ENCODE measurements around the gene ADAMTS17.

ADAMTS17 gene

DNA sequence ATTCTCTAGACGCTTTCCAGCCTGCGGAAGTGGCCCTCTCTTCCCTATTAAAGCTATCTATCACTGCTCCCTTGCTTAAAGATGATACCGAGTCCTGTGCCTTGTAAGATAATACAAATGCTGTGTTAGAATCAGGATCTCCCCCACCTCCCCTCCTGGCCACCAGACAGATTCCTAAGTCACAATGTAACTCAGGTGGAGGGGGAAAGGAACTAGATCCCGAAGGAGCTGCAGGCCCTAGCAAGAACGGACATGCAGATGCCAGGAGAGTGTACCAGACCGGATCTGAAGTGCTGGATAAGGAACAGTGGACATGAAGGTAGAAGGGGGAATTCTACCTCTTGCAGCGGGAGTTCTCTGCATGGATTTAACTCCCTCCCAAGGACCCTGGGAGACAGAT is 377.8 kb downstream of the ADAMTS17 start:
- Mint-ChIP-seq H3K4me3 (no peak overlapping the region), H3K36me3 (ENCODE audit: insufficient read depth) (no peaks in the 10 kb centered on the region), H3K27me3 (peaks cover 21% of the 10 kb centered on the region), H3K4me1 (no peaks in the 10 kb centered on the region), H3K27ac (ENCODE audit: low read depth) (no peak overlapping the region), H3K9me3 (no peaks in the 10 kb centered on the region)
- DNase-seq (ENCODE audit: low spot score in 2 of 2) (no peak), ATAC-seq (replicated peaks; ENCODE audit: extremely low read depth, poor library complexity, severe bottlenecking) (no peak)

DNA sequence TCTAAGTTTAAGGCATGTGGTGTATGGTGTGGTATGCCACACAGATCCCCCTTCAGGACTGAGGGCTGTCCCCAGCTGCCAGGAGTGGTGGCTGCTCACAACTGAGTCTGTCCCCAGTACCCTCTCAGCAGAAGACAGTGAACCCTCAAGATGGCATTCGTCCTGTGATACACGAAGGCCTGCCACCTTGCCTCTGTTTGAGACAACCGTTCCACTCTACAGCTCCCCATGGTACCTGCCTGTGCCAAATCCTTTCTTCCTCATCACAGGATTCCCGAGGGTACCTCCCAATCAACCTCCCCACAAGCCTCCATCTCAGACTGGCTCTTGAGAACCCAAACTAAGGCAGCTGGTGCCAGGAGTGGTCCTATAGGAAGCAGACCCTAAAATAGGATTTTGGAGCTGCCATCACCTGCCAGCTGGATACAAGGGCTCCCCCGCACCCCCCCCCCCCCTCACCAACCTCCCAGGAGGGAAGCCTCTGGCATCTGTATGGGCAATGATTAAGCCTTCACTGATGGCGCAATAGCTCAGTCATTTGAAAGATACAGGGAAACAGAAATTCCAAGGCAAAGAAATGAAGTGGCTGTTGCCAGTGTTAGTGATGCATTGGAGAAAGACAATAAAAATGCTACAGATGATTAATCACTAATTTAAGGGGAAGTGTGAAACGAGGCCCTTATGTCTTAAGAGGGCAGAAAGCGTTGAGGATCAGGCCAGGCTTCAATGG is 378.5 kb downstream of the ADAMTS17 start:
- DNase-seq (ENCODE audit: low spot score in 2 of 2), result no peak
- Mint-ChIP-seq H3K4me3 (no peak overlapping the region), H3K27ac (ENCODE audit: low read depth) (no peak overlapping the region), H3K4me1 (no peaks in the 10 kb centered on the region), H3K36me3 (ENCODE audit: insufficient read depth) (no peaks in the 10 kb centered on the region), H3K9me3 (no peaks in the 10 kb centered on the region), H3K27me3 (peaks cover 26% of the 10 kb centered on the region)
- ATAC-seq (replicated peaks; ENCODE audit: extremely low read depth, poor library complexity, severe bottlenecking), result no peak

GRCh38 chr15:99962006-99962561 is 379.7 kb downstream of the ADAMTS17 start:
- Mint-ChIP-seq H3K4me3 (no peak overlapping the region), H3K27me3 (peaks cover 38% of the 10 kb centered on the region), H3K4me1 (no peaks in the 10 kb centered on the region), H3K36me3 (ENCODE audit: insufficient read depth) (no peaks in the 10 kb centered on the region), H3K27ac (ENCODE audit: low read depth) (no peak overlapping the region), H3K9me3 (no peaks in the 10 kb centered on the region)
- ATAC-seq (replicated peaks; ENCODE audit: extremely low read depth, poor library complexity, severe bottlenecking) (no peak), DNase-seq (ENCODE audit: low spot score in 2 of 2) (no peak)

DNA sequence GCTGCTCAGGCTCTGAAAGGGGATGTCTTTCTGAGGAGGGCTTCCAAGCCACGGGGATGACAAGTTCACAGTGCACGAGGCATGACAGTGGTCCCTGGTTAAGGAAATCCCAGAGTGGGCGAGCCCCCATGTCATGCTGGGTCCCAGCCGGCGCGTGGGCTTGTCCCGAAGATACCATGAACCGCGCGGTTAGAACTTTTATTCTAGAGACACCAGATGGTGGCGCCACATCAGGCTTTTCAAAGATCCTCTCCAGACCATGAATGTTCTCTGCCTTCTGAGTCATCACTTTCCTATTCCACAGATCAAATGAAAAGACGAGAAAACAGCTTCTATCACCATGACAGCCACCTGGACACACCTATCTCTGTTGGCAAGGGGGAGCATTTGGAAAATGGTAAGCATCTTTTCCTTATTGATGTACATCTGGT is 380.7 kb downstream of the ADAMTS17 start:
- Mint-ChIP-seq H3K27ac (ENCODE audit: low read depth) (no peak overlapping the region), H3K36me3 (ENCODE audit: insufficient read depth) (peaks cover 3% of the 10 kb centered on the region), H3K4me3 (no peak overlapping the region), H3K4me1 (no peaks in the 10 kb centered on the region), H3K27me3 (peaks cover 48% of the 10 kb centered on the region), H3K9me3 (no peaks in the 10 kb centered on the region)
- no peak for ATAC-seq (replicated peaks; ENCODE audit: extremely low read depth, poor library complexity, severe bottlenecking)
- no peak for DNase-seq (ENCODE audit: low spot score in 2 of 2)

DNA sequence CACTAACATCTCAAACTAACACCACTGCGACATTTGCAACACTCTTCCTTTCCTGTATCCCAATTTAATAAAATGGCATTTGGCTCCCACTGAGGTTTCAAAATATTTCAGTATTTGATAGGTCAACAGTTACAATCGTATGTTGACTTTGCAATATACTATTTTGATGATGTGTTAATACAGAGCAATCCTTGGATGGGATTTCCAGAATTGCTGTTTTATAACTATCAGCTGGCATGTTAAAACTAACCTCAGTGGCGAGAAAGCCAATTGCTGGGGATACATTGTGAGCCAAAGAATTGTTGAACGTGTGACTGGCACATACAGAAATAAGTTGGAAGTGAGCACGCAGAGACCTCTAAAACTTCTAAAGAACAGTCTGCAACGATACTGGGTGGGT is 382.4 kb downstream of the ADAMTS17 start:
- H3K4me1 Mint-ChIP-seq, result no peaks in the 10 kb centered on the region
- ATAC-seq (replicated peaks; ENCODE audit: extremely low read depth, poor library complexity, severe bottlenecking), result no peak
- H3K9me3 Mint-ChIP-seq, result no peaks in the 10 kb centered on the region
- H3K27ac Mint-ChIP-seq (ENCODE audit: low read depth), result no peak overlapping the region
- no peak overlapping the region for H3K4me3 Mint-ChIP-seq
- DNase-seq (ENCODE audit: low spot score in 2 of 2), result no peak
- peaks cover 55% of the 10 kb centered on the region for H3K27me3 Mint-ChIP-seq
- H3K36me3 Mint-ChIP-seq (ENCODE audit: insufficient read depth), result peaks cover 3% of the 10 kb centered on the region

DNA sequence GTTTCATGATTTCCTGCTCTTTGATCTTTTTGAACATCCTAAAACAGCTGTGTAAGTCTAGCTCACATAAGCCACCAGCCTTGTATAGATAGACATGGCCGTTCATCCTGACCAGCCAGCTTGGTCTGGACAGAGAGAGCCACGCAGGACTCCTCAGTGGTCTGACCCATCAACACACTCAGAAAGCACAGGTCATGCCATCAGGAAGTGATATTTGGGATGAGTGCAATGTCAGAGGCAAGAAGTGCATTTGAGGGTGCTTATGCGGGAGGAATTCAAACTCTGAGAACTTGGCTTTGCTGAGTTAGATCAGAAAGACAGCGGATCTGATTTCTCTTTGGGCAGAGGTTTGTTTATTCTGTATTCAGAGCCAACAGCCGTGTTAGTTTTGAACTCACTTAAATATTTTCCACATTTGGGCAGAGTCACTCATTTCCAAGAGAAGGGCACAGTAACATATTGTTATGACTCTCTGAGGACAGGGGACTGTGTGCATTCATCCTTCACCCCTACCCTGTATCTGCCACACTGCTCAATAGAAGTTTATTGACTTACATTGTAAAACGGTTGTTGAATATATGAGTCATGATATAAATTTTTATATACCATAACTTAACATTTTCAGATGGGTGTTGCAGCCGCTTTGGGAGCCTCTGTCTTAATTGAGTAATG is 383.2 kb downstream of the ADAMTS17 start:
- DNase-seq (ENCODE audit: low spot score in 2 of 2) (no peak), ATAC-seq (replicated peaks; ENCODE audit: extremely low read depth, poor library complexity, severe bottlenecking) (no peak)
- no peaks in the 10 kb centered on the region for H3K4me1 Mint-ChIP-seq
- H3K36me3 Mint-ChIP-seq (ENCODE audit: insufficient read depth), result peaks cover 3% of the 10 kb centered on the region
- H3K9me3 Mint-ChIP-seq, result no peaks in the 10 kb centered on the region
- no peak overlapping the region for H3K4me3 Mint-ChIP-seq
- peaks cover 63% of the 10 kb centered on the region for H3K27me3 Mint-ChIP-seq
- H3K27ac Mint-ChIP-seq (ENCODE audit: low read depth), result no peak overlapping the region

DNA sequence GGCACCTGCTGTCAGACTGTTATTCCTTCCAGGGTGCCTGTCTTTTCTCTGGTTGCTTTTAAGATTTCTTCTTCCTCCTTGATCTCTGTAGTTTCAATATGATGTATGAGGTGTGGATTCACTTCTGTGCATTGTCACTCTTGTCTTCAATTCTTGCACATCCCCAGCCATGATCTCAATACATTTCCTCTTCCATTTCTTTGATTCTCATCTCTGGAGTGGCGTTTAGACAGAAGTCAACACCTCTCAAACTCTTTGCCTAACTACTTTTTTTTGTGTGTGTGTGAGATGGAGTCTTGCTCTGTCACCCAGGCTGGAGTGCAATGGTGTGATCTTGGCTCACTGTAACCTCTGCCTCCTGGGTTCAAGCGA is 384.1 kb downstream of the ADAMTS17 start:
- no peak for DNase-seq (ENCODE audit: low spot score in 2 of 2)
- no peaks in the 10 kb centered on the region for H3K9me3 Mint-ChIP-seq
- peaks cover 72% of the 10 kb centered on the region for H3K27me3 Mint-ChIP-seq
- no peak overlapping the region for H3K27ac Mint-ChIP-seq (ENCODE audit: low read depth)
- no peak overlapping the region for H3K4me3 Mint-ChIP-seq
- ATAC-seq (replicated peaks; ENCODE audit: extremely low read depth, poor library complexity, severe bottlenecking), result no peak
- peaks cover 3% of the 10 kb centered on the region for H3K36me3 Mint-ChIP-seq (ENCODE audit: insufficient read depth)
- H3K4me1 Mint-ChIP-seq, result no peaks in the 10 kb centered on the region

- DNase-seq (ENCODE audit: low spot score in 2 of 2) (no peak), ATAC-seq (replicated peaks; ENCODE audit: extremely low read depth, poor library complexity, severe bottlenecking) (no peak)
- Mint-ChIP-seq H3K4me3 (no peak overlapping the region), H3K36me3 (ENCODE audit: insufficient read depth) (peaks cover 3% of the 10 kb centered on the region), H3K27me3 (peaks cover 75% of the 10 kb centered on the region), H3K4me1 (no peaks in the 10 kb centered on the region), H3K9me3 (no peaks in the 10 kb centered on the region), H3K27ac (ENCODE audit: low read depth) (no peak overlapping the region)
These were observed 384.7 kb downstream of the ADAMTS17 start for GRCh38 chr15:99956820-99957641.

DNA sequence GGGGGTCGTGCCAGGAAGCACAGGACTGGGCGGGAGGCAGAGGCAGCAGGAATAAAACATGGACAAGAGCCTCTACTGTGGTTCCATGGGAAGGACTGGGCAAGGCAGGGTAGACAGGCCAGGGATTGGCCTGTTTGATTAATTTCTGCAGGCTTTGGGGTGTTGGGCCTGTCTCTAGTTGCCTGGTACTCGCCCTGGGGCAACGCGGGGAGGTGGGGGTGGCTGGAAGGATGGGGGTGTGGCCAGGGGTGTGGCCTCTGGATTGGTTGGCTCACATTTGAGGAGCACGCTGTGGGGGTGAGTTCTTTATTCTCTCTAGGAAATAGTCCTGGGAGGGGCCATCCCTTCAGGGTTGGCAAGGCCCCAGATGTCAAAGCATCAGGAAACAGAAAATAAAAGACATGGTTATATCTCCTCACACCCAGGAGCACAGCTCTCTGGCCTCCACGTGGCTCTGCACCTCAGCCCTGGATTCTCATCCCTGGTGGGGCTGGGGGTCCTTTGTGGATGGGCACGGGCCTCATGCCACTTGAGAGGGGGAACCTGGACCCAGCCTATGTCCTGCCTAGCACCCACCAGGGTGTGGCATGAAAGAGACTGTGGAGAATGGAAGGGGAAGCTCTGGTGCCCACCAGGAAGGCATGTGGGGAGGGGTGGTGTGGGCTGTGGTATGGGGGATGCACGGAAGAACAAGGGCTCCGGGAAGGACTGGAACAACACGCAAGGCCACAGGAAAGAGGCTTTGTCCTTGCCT is 385.6 kb downstream of the ADAMTS17 start:
- Mint-ChIP-seq H3K27me3 (peaks cover 78% of the 10 kb centered on the region), H3K4me3 (no peak overlapping the region), H3K27ac (ENCODE audit: low read depth) (no peak overlapping the region), H3K36me3 (ENCODE audit: insufficient read depth) (peaks cover 3% of the 10 kb centered on the region), H3K4me1 (no peaks in the 10 kb centered on the region), H3K9me3 (no peaks in the 10 kb centered on the region)
- ATAC-seq (replicated peaks; ENCODE audit: extremely low read depth, poor library complexity, severe bottlenecking) (no peak), DNase-seq (ENCODE audit: low spot score in 2 of 2) (no peak)

GRCh38 chr15:99955532-99955931 is 386.2 kb downstream of the ADAMTS17 start:
- no peaks in the 10 kb centered on the region for H3K9me3 Mint-ChIP-seq
- no peaks in the 10 kb centered on the region for H3K4me1 Mint-ChIP-seq
- H3K4me3 Mint-ChIP-seq, result no peak overlapping the region
- H3K27ac Mint-ChIP-seq (ENCODE audit: low read depth), result no peak overlapping the region
- DNase-seq (ENCODE audit: low spot score in 2 of 2), result no peak
- H3K27me3 Mint-ChIP-seq, result peaks cover 84% of the 10 kb centered on the region
- no peak for ATAC-seq (replicated peaks; ENCODE audit: extremely low read depth, poor library complexity, severe bottlenecking)
- H3K36me3 Mint-ChIP-seq (ENCODE audit: insufficient read depth), result peaks cover 3% of the 10 kb centered on the region

- no peak for ATAC-seq (replicated peaks; ENCODE audit: extremely low read depth, poor library complexity, severe bottlenecking)
- H3K9me3 Mint-ChIP-seq, result no peaks in the 10 kb centered on the region
- no peak for DNase-seq (ENCODE audit: low spot score in 2 of 2)
These were observed 386.6 kb downstream of the ADAMTS17 start for GRCh38 chr15:99955181-99955525.

More at GRCh38 chr15:99955181-99955525, 386.6 kb downstream of the ADAMTS17 start:
- Mint-ChIP-seq H3K36me3 (ENCODE audit: insufficient read depth) (peaks cover 3% of the 10 kb centered on the region), H3K4me1 (no peaks in the 10 kb centered on the region), H3K27ac (ENCODE audit: low read depth) (no peak overlapping the region), H3K27me3 (peaks cover 86% of the 10 kb centered on the region), H3K4me3 (no peak overlapping the region)
